ENCODE results near the gene RHEBL1. TPM values are rescaled to one million over a fixed set of nuclear protein-coding genes. Genes with fewer than 3 reads are reported as not detected.

Gene RHEBL1
- total RNA-seq, 2 experiments from 2014 or later, result 14.8 to 15.8 TPM

DNA sequence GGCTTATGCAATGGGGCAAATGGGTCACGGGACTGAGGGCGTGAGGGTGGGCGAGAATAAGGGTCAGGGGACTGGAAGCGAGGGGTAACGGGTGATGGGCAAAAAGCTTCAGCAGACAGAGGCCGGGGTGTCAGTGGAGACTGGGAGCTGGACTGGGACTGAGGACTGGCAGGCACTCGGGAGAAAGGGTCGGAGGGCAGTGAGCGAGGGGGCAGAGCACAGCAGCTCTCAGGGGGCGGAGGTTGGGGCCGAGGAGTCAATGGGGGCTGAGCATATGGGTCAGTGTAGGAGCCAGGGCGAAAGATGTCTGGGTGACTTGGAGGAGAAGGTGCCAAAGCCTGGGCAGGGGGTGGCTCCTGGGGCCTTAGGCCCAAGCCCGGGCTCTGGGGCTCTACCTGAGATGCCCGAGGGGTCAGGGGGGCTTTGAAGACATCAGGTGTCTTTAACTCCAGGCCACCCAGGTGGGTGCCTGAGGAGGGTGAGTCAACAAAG lies 29.4 kb downstream of the RHEBL1 start:
- ChIA-PET CTCF (interaction anchor here (0.6 to 1.0 kb wide), 3 partner anchors 21 to 252 kb away, joined by 3 read pairs; no protein-coding TSS in a partner anchor), POLR2A (interaction anchor here (0.9 to 1.7 kb wide), 3 partner anchors 10 to 91 kb away, joined by 3 to 8 read pairs (median 5); partner anchors contain the start of gene TUBA1B)
- DNase-seq, result no peak
- Mint-ChIP-seq H3K27me3 (no peaks in the 10 kb centered on the region), H3K36me3 (ENCODE audit: low read depth) (peaks cover 83% of the 10 kb centered on the region), H3K4me1 (peaks cover 5% of the 10 kb centered on the region), H3K9me3 (no peaks in the 10 kb centered on the region), H3K27ac (no peak overlapping the region), H3K4me3 (no peak overlapping the region)

- Mint-ChIP-seq H3K27me3 (no peaks in the 10 kb centered on the region), H3K4me1 (peaks cover 5% of the 10 kb centered on the region), H3K9me3 (no peaks in the 10 kb centered on the region), H3K27ac (no peak overlapping the region), H3K4me3 (no peak overlapping the region), H3K36me3 (ENCODE audit: low read depth) (peaks cover 83% of the 10 kb centered on the region)
- no peak for DNase-seq
- CTCF ChIA-PET, result interaction anchor here (0.9 to 1.0 kb wide), 3 partner anchors 15 to 24 kb away, joined by 3 read pairs; no protein-coding TSS in a partner anchor
- POLR2A ChIA-PET, result interaction anchor here (0.6 to 1.7 kb wide), 4 partner anchors 9 to 91 kb away, joined by 3 to 8 read pairs (median 4); partner anchors contain the start of genes RHEBL1 and TUBA1B
Measured at GRCh38 chr12:49039421-49040363, 30.1 kb downstream of the RHEBL1 start.

GRCh38 chr12:49038291-49038955 lies 31.4 kb downstream of the RHEBL1 start:
- ChIA-PET POLR2A (interaction anchor here (1.6 kb wide), 1 partner anchor 93 kb away, joined by 8 read pairs; the partner anchor contains the start of gene TUBA1B), CTCF (interaction anchor here (1.0 kb wide), 1 partner anchor 14 kb away, joined by 3 read pairs; no protein-coding TSS in a partner anchor)
- no peak for DNase-seq
- Mint-ChIP-seq H3K27me3 (no peaks in the 10 kb centered on the region), H3K4me1 (no peaks in the 10 kb centered on the region), H3K36me3 (ENCODE audit: low read depth) (peaks cover 80% of the 10 kb centered on the region), H3K4me3 (no peak overlapping the region), H3K9me3 (no peaks in the 10 kb centered on the region), H3K27ac (no peak overlapping the region)

- peaks cover 75% of the 10 kb centered on the region for H3K36me3 Mint-ChIP-seq (ENCODE audit: low read depth)
- no peak overlapping the region for H3K27ac Mint-ChIP-seq
- H3K27me3 Mint-ChIP-seq, result no peaks in the 10 kb centered on the region
- no peak for DNase-seq
- ChIA-PET CTCF (interaction anchor here (0.9 to 1.3 kb wide), 2 partner anchors 18 to 41 kb away, joined by 3 to 4 read pairs; no protein-coding TSS in a partner anchor), POLR2A (no interaction called here)
- no peak overlapping the region for H3K4me3 Mint-ChIP-seq
- no peaks in the 10 kb centered on the region for H3K4me1 Mint-ChIP-seq
- H3K9me3 Mint-ChIP-seq, result no peaks in the 10 kb centered on the region
Measured at GRCh38 chr12:49037947-49038237, 31.9 kb downstream of the RHEBL1 start.

DNA sequence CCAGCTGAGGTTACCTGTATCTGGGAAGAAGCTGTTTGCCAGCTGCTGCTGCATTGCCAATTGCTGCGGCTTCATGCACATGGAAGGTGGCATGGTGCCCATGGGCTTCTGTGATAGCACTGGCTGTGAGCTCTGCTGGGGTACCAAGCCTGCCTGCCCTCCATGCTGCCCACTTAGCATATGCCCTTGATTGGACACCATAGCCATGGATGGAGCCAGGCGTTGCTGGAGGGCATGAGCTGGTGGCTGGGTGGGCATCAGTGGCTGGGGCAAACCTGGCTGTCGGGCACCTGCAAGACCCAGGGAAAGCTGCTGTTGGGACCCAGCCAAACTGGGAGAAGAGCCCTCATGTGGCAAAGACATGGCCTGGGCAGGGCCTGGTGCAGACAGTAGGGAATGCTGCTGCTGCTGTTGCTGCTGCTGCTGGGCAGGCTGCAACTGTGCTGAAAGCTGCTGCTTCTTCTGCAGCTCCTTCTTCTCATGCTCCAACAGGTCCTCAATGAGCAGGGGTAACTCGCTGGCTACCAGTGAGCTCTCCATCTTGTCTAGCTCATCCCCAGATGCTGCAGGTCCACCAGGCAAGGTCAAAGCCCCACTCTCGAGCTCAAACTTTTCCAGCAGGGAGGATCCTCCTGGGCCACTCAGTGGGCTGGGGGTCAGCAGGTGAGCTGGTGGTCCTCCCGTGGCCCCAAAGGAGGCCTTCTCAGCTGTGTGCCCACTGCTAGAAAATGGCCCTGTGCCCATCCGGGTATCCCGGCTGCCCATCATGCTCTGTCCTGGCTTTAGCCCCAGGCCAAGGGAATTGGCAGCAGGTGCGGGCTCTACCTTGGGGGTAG lies 32.5 kb downstream of the RHEBL1 start:
- Mint-ChIP-seq H3K4me1 (no peaks in the 10 kb centered on the region), H3K27ac (no peak overlapping the region), H3K36me3 (ENCODE audit: low read depth) (peaks cover 76% of the 10 kb centered on the region), H3K27me3 (no peaks in the 10 kb centered on the region), H3K4me3 (no peak overlapping the region), H3K9me3 (no peaks in the 10 kb centered on the region)
- ChIA-PET CTCF (interaction anchor here (0.7 to 1.3 kb wide), 5 partner anchors 10 to 93 kb away, joined by 3 to 4 read pairs (median 3); no protein-coding TSS in a partner anchor), POLR2A (interaction anchor here (0.9 to 1.3 kb wide), 3 partner anchors 17 to 133 kb away, joined by 3 to 6 read pairs (median 4); partner anchors contain the start of gene TUBA1B)
- DNase-seq, result no peak

- POLR2A ChIA-PET, result no interaction called here
- Mint-ChIP-seq H3K9me3 (no peaks in the 10 kb centered on the region), H3K27ac (no peak overlapping the region), H3K36me3 (ENCODE audit: low read depth) (peaks cover 69% of the 10 kb centered on the region), H3K4me1 (no peaks in the 10 kb centered on the region), H3K27me3 (no peaks in the 10 kb centered on the region), H3K4me3 (no peak overlapping the region)
- CTCF ChIA-PET, result interaction anchor here (1.0 to 1.9 kb wide), 2 partner anchors 7 to 8 kb away, joined by 3 to 7 read pairs; no protein-coding TSS in a partner anchor
- no peak for DNase-seq
Measured at GRCh38 chr12:49036029-49036428, 33.8 kb downstream of the RHEBL1 start.

DNA sequence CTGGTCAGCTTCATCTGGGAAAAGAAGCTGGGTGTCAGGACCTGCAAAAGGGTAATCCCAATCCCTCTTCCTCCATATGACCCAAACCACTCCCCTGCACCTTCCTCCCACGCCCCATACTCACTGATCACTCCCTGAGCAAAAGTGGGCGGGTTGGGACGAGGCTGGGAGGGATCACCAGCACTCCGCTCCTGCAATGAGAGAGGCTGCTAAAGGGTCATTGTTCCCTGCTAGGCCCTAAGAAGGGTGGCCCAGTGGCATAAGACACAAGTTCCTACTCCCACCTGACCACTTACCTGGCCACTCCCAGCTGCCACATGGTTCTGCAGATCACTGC lies 35.5 kb downstream of the RHEBL1 start:
- Mint-ChIP-seq H3K4me1 (no peaks in the 10 kb centered on the region), H3K9me3 (no peaks in the 10 kb centered on the region), H3K27ac (no peak overlapping the region), H3K27me3 (no peaks in the 10 kb centered on the region), H3K36me3 (ENCODE audit: low read depth) (peaks cover 60% of the 10 kb centered on the region), H3K4me3 (no peak overlapping the region)
- POLR2A ChIA-PET, result interaction anchor here (1.1 to 1.7 kb wide), 2 partner anchors 14 to 26 kb away, joined by 3 to 5 read pairs; no protein-coding TSS in a partner anchor
- CTCF ChIA-PET, result interaction anchor here (1.0 to 1.9 kb wide), 2 partner anchors 9 to 32 kb away, joined by 3 to 7 read pairs; no protein-coding TSS in a partner anchor
- DNase-seq, result no peak

DNA sequence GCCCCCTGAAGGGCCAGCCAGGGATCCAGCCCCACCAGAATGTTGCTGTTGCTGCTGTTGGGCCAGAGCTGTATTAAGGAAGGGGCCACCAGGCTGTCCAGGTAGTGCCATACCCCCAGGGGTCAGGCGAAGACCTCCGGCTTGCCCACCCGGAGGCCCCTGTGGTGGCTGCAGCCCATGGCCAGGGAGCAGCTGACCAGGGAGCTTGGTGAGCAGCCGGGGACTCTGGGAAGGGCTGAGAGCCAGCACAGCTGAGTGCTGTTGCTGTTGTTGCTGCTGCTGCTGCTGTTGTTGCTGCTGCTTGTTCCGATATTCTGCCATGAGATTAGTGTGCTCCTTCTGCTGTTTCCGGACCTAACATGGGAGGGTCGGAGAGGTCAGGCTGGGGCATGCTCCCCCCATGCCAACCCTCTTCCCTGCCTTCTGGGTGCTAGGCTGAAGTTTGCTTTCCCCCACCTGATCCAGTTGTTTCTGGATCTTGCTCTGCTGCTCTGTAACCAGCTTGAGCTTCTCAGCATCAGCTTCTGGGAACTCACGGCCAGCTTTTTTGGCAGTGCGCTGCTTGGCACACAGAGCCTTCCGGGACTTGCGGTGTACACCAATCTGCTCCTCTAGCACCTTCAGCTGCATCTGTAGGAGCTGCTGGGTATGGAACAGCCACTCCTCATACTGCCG lies 36.0 kb downstream of the RHEBL1 start:
- H3K36me3 Mint-ChIP-seq (ENCODE audit: low read depth), result peaks cover 58% of the 10 kb centered on the region
- POLR2A ChIA-PET, result interaction anchor here (0.9 to 1.7 kb wide), 3 partner anchors 14 to 26 kb away, joined by 3 to 5 read pairs (median 3); no protein-coding TSS in a partner anchor
- H3K27ac Mint-ChIP-seq, result no peak overlapping the region

GRCh38 chr12:49032679-49033447 lies 36.9 kb downstream of the RHEBL1 start:
- POLR2A ChIA-PET, result interaction anchor here (0.9 to 1.7 kb wide), 2 partner anchors 13 to 15 kb away, joined by 3 to 5 read pairs; no protein-coding TSS in a partner anchor
- no peak overlapping the region for H3K27ac Mint-ChIP-seq
- CTCF ChIA-PET, result interaction anchor here (1.8 kb wide), 1 partner anchor 11 kb away, joined by 6 read pairs; no protein-coding TSS in a partner anchor

More for the DNA sequence above, 36.0 kb downstream of the RHEBL1 start:
- CTCF ChIA-PET, result interaction anchor here (1.0 to 1.9 kb wide), 3 partner anchors 10 to 31 kb away, joined by 3 to 7 read pairs (median 6); no protein-coding TSS in a partner anchor
- no peak overlapping the region for H3K4me3 Mint-ChIP-seq
- H3K9me3 Mint-ChIP-seq, result no peaks in the 10 kb centered on the region
- no peak for DNase-seq
- no peaks in the 10 kb centered on the region for H3K27me3 Mint-ChIP-seq
- no peaks in the 10 kb centered on the region for H3K4me1 Mint-ChIP-seq

GRCh38 chr12:49032276-49032675 lies 37.5 kb downstream of the RHEBL1 start:
- Mint-ChIP-seq H3K4me3 (no peak overlapping the region), H3K4me1 (no peaks in the 10 kb centered on the region), H3K9me3 (no peaks in the 10 kb centered on the region), H3K27ac (no peak overlapping the region), H3K27me3 (no peaks in the 10 kb centered on the region), H3K36me3 (ENCODE audit: low read depth) (peaks cover 63% of the 10 kb centered on the region)
- no peak for DNase-seq
- CTCF ChIA-PET, result interaction anchor here (1.1 to 1.8 kb wide), 2 partner anchors 11 to 12 kb away, joined by 3 to 6 read pairs; no protein-coding TSS in a partner anchor
- POLR2A ChIA-PET, result interaction anchor here (1.7 to 2.1 kb wide), 2 partner anchors 12 kb away, joined by 5 to 10 read pairs; no protein-coding TSS in a partner anchor

More at GRCh38 chr12:49032679-49033447, 36.9 kb downstream of the RHEBL1 start:
- peaks cover 59% of the 10 kb centered on the region for H3K36me3 Mint-ChIP-seq (ENCODE audit: low read depth)
- no peak overlapping the region for H3K4me3 Mint-ChIP-seq
- no peaks in the 10 kb centered on the region for H3K4me1 Mint-ChIP-seq
- no peaks in the 10 kb centered on the region for H3K9me3 Mint-ChIP-seq
- H3K27me3 Mint-ChIP-seq, result no peaks in the 10 kb centered on the region
- DNase-seq, result no peak

Data from activated CD4-positive, alpha-beta memory T cell treated with anti-CD3 and anti-CD28 coated beads, Interleukin-2, amount 10 ng/mL, durations not matched to agents 7 days and 5 days (primary cell).